ENCODE results near the gene CES3.
A peak's percentile ranks its signal among the peaks of the same experiment; 100 is the strongest.

CES3 gene

GRCh38 chr16:66959704-66960161 is 1.3 kb upstream of the CES3 start:
- no peak for TF ChIP-seq ZNF26 (tag by site-specific recombination; IDR thresholded peaks at IDR 0.05)
- TF ChIP-seq HIC1 (tag by site-specific recombination; IDR thresholded peaks at IDR 0.05) = no peak
- TF ChIP-seq ATF2 (tag by site-specific recombination; IDR thresholded peaks at IDR 0.05; ENCODE audit: low read depth) = no peak
- TF ChIP-seq EGR2 (tag by site-specific recombination; IDR thresholded peaks at IDR 0.05; ENCODE audit: low read depth) = no peak
- TF ChIP-seq ZNF561 (tag by site-specific recombination; IDR thresholded peaks at IDR 0.05; ENCODE audit: borderline replicate concordance) = no peak
- TF ChIP-seq ZBTB26 (tag by site-specific recombination; optimal IDR thresholded peaks at IDR 0.05) = no peak
- no peak for TF ChIP-seq ZNF692 (tag by site-specific recombination; IDR thresholded peaks at IDR 0.05)
- TF ChIP-seq SETDB1 (IDR thresholded peaks at IDR 0.05; ENCODE audit: insufficient read length, low read length) = no peak
- TF ChIP-seq ZBTB20 (tag by site-specific recombination; IDR thresholded peaks at IDR 0.05) = no peak
- H3K4me3 ChIP-seq (ENCODE audit: low read depth, low read length) = no peak overlapping the region
- no peaks in the 10 kb centered on the region for H3K9me3 ChIP-seq (ENCODE audit: control insufficient read depth, insufficient read depth, low read depth, low read length)
- H3K4me1 ChIP-seq (ENCODE audit: control insufficient read depth, insufficient read depth, low read length) = no peaks in the 10 kb centered on the region
- ChIA-PET POLR2A (interaction anchor here (0.6 to 1.6 kb wide), 2 partner anchors 79 to 300 kb away, joined by 3 to 5 read pairs; partner anchors contain the start of gene PDP2), CTCF (interaction anchor here (1.2 to 3.8 kb wide), 11 partner anchors 11 to 229 kb away, joined by 4 to 33 read pairs (median 6); no protein-coding TSS in a partner anchor)
- H3K27ac ChIP-seq (ENCODE audit: extremely low read depth, low read depth, low read length) = no peak overlapping the region
- H3K36me3 ChIP-seq (ENCODE audit: control insufficient read depth in 2 of 2, insufficient read depth in 1 of 2, low read length in 2 of 2) = peaks cover 0 to 20% of the 10 kb centered on the region in 2 experiments; a peak in 1 of 3 replicates

GRCh38 chr16:66960270-66960669 is 796 bp upstream of the CES3 start:
- H3K9me3 ChIP-seq (ENCODE audit: control insufficient read depth, insufficient read depth, low read depth, low read length) = no peaks in the 10 kb centered on the region
- H3K4me1 ChIP-seq (ENCODE audit: control insufficient read depth, insufficient read depth, low read length) = no peaks in the 10 kb centered on the region
- CTCF ChIA-PET = interaction anchor here (0.7 to 3.8 kb wide), 24 partner anchors 10 to 265 kb away, joined by 3 to 33 read pairs (median 5); partner anchors contain the start of gene CES4A
- no peak overlapping the region for H3K27ac ChIP-seq (ENCODE audit: extremely low read depth, low read depth, low read length)
- POLR2A ChIA-PET = interaction anchor here (1.2 to 1.6 kb wide), 2 partner anchors 11 to 80 kb away, joined by 5 to 7 read pairs; partner anchors contain the start of gene PDP2
- no peak overlapping the region for H3K4me3 ChIP-seq (ENCODE audit: low read depth, low read length)
- TF ChIP-seq ZNF248 (tag by site-specific recombination; IDR thresholded peaks at IDR 0.05) = no peak
- peak; percentile 80 for TF ChIP-seq PRDM1 (tag by site-specific recombination; IDR thresholded peaks at IDR 0.05)
- TF ChIP-seq ZNF366 (tag by site-specific recombination; conservative IDR thresholded peaks at IDR 0.05) = 0 out of 2 replicates have a peak, but pooled peaks have one; percentile 13
- peak; percentile 87 for TF ChIP-seq ZNF596 (tag by site-specific recombination; IDR thresholded peaks at IDR 0.05)
- peaks cover 0 to 26% of the 10 kb centered on the region in 2 experiments; a peak in 1 of 3 replicates for H3K36me3 ChIP-seq (ENCODE audit: control insufficient read depth in 2 of 2, insufficient read depth in 1 of 2, low read length in 2 of 2)

All from HEK293 (cell line).